Left lung (tissue), 10 donors: ENCODE data around the gene KRT32. TPM values are rescaled to one million over a fixed set of nuclear protein-coding genes. Genes with fewer than 3 reads are reported as not detected.
A peak's percentile ranks its signal among the peaks of the same experiment; 100 is the strongest.

Source experiments
- ATAC-seq: fragments of 200-7000 bp; cut with Tn5 transposase; one replicate; pipeline ENCODE4 v1.9.1; 2020; ENCODE audit warnings: moderate library complexity
- DNase-seq, 4 donors: peaks; one replicate each; pipeline ENCODE4 v3.0.0-alpha.2; 2013 to 2020
- H3K27ac ChIP-seq, 2 donors: fragments of 200-600 bp; sonication (generic) in 1 of 2; one replicate each; pipeline versions ENCODE4 v1.5.0 to v1.8.0; 2020 to 2021
- H3K27me3 ChIP-seq, 2 donors: fragments of 200-600 bp; sonication (generic) in 1 of 2; one replicate each; pipeline versions ENCODE4 v1.5.0 to v1.8.0; 2020 to 2021
- H3K36me3 ChIP-seq, 2 donors: fragments of 200-600 bp; sonication (generic) in 1 of 2; one replicate each; pipeline versions ENCODE4 v1.5.0 to v1.8.0; 2020 to 2021
- H3K4me1 ChIP-seq, 2 donors: fragments of 200-600 bp; one replicate each; pipeline ENCODE4 v1.8.0; 2021
- H3K4me3 ChIP-seq, 2 donors: fragments of 200-600 bp; sonication (generic) in 1 of 2; one replicate each; pipeline versions ENCODE4 v1.5.0 to v1.8.0; 2020 to 2021; ENCODE audit warnings: mild to moderate bottlenecking in 1 of 2
- H3K9me3 ChIP-seq, 2 donors: fragments of 200-600 bp; sonication (generic) in 1 of 2; one replicate each; pipeline versions ENCODE4 v1.5.0 to v1.8.0; 2020 to 2021
- CTCF ChIP-seq, 2 donors: fragments of 200-600 bp; sonication (generic) in 1 of 2; IDR thresholded peaks; one replicate each; pipeline versions ENCODE4 v1.5.0 to v1.8.0; 2021; ENCODE audit warnings: antibody characterized with exemption in 2 of 2
- intact Hi-C, 2 donors: fragments of 100-400 bp; cut with DNase I; formaldehyde crosslinking; loops; one replicate each; pipeline versions ENCODE4 v1.11.2 to v1.14.2; 2022
- polyA plus RNA-seq, 6 donors: library from polyadenylated mRNA; unstranded; fragments of 120-200 nt; gene quantifications; one replicate each; pipeline ENCODE4 v1.2.1, GENCODE V29; 2013; ENCODE audit not compliant: insufficient read length in 6 of 6
- total RNA-seq, 2 donors: library from RNA; stranded (reverse); fragmentation: NEBNext Ultra II Directional; extraction: Animal tissue kit (Norgen Biotek cat#: 25700); gene quantifications; one replicate each; pipeline ENCODE4 v1.2.1, GENCODE V29; 2021
- donor health status: DM: no; HTN: yes; CAD: no.
- donor health status: DM: no; HTN: no; CAD: no.

Gene KRT32
- total and polyA plus RNA-seq, 8 donors: not detected

- no peak overlapping the region for H3K4me3 ChIP-seq
- ATAC-seq: no peak
- intact Hi-C loops: no loop called here
- H3K36me3 ChIP-seq: no peaks in the 10 kb centered on the region
- DNase-seq: no peak
- no peaks in the 10 kb centered on the region for H3K9me3 ChIP-seq
- no peak for TF ChIP-seq CTCF (IDR thresholded peaks at IDR 0.05)
- peak overlapping the region in 1 of 2 donors; percentile 65 for H3K27ac ChIP-seq
- peaks cover 0 to 44% of the 10 kb centered on the region in 2 donors for H3K4me1 ChIP-seq
- H3K27me3 ChIP-seq: peaks cover 0 to 7% of the 10 kb centered on the region in 2 donors
Measured at GRCh38 chr17:41500131-41500911, 33.1 kb upstream of the KRT32 start.

GRCh38 chr17:41499714-41500113 is 32.5 kb upstream of the KRT32 start:
- intact Hi-C loops: no loop called here
- ATAC-seq (no peak), DNase-seq (no peak)
- Histone ChIP-seq H3K27ac (peak overlapping the region in 1 of 2 donors; percentile 65), H3K4me3 (no peak overlapping the region), H3K36me3 (no peaks in the 10 kb centered on the region), H3K9me3 (no peaks in the 10 kb centered on the region), H3K27me3 (peaks cover 0 to 7% of the 10 kb centered on the region in 2 donors), H3K4me1 (peaks cover 0 to 44% of the 10 kb centered on the region in 2 donors)
- TF ChIP-seq CTCF (IDR thresholded peaks at IDR 0.05): no peak

GRCh38 chr17:41498276-41498675 is 31.1 kb upstream of the KRT32 start:
- no peak for TF ChIP-seq CTCF (IDR thresholded peaks at IDR 0.05)
- H3K4me1 ChIP-seq: peaks cover 0 to 44% of the 10 kb centered on the region in 2 donors
- H3K27me3 ChIP-seq: peaks cover 0 to 7% of the 10 kb centered on the region in 2 donors
- intact Hi-C loops: no loop called here
- DNase-seq: no peak
- ATAC-seq: peak; percentile 41
- no peak overlapping the region for H3K4me3 ChIP-seq
- no peaks in the 10 kb centered on the region for H3K36me3 ChIP-seq
- H3K27ac ChIP-seq: peak overlapping the region; percentile 39 to 98
- no peaks in the 10 kb centered on the region for H3K9me3 ChIP-seq

- H3K4me1 ChIP-seq: peaks cover 5 to 50% of the 10 kb centered on the region in 2 donors
- peak overlapping the region in 1 of 2 donors; percentile 98 for H3K27ac ChIP-seq
- no peaks in the 10 kb centered on the region for H3K36me3 ChIP-seq
- intact Hi-C loops: no loop called here
- ATAC-seq (peak; percentile 97), DNase-seq (peak in 3 of 4 donors; percentile 79 to 91 (median 89))
- TF ChIP-seq CTCF (IDR thresholded peaks at IDR 0.05): peak; percentile 70 to 83
- H3K9me3 ChIP-seq: no peaks in the 10 kb centered on the region
- no peak overlapping the region for H3K4me3 ChIP-seq
- H3K27me3 ChIP-seq: peaks cover 0 to 7% of the 10 kb centered on the region in 2 donors
Measured at GRCh38 chr17:41496803-41497484, 29.8 kb upstream of the KRT32 start.

- DNase-seq (no peak), ATAC-seq (no peak)
- Histone ChIP-seq H3K27me3 (no peaks in the 10 kb centered on the region), H3K9me3 (no peaks in the 10 kb centered on the region), H3K36me3 (no peaks in the 10 kb centered on the region), H3K4me3 (no peak overlapping the region), H3K27ac (no peak overlapping the region), H3K4me1 (peaks cover 5 to 47% of the 10 kb centered on the region in 2 donors)
- TF ChIP-seq CTCF (IDR thresholded peaks at IDR 0.05): no peak
- intact Hi-C loops: no loop called here
Measured at GRCh38 chr17:41494524-41494923, 27.3 kb upstream of the KRT32 start.
